ENCODE measurements around the gene SLC10A1.

The SLC10A1 gene

DNA sequence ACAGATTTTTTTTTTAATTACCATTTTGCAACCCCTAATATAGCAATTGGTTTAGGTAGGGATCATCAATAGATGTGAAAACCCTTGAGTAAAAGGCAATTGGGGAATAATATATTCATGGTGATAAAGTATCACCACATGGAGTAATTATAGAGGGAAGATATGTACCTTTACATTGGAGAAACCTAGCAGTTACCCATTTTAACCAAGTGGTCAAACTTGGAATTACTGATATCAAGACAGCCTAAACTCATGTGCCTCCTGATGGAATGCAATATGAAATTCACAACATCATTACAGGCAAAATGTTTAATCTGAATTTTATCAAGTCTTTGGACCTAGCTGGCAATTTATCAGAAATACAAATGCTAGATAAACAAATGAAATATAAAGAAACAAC, 6.7 kb upstream of the SLC10A1 start:
- TF ChIP-seq POLR2AphosphoS5 (IDR thresholded peaks at IDR 0.05; ENCODE audit: low read depth, low read length) (no peak), TAF1 (IDR thresholded peaks at IDR 0.05; ENCODE audit: borderline replicate concordance, insufficient read depth, low read length) (no peak), REST (IDR thresholded peaks at IDR 0.05; ENCODE audit: insufficient read depth in 1 of 2, low read depth in 2 of 2, low read length in 2 of 2) (no peak), FOXP2 (optimal IDR thresholded peaks at IDR 0.05; ENCODE audit: borderline replicate concordance, extremely low read depth, extremely low read length, insufficient read depth) (no peak), SIN3A (IDR thresholded peaks at IDR 0.05; ENCODE audit: borderline replicate concordance, insufficient read depth, low read length) (no peak)

GRCh38 chr14:69798339-69798735, 1.3 kb upstream of the SLC10A1 start:
- TF ChIP-seq REST (IDR thresholded peaks at IDR 0.05; ENCODE audit: insufficient read depth in 1 of 2, low read depth in 2 of 2, low read length in 2 of 2) (no peak), TAF1 (IDR thresholded peaks at IDR 0.05; ENCODE audit: borderline replicate concordance, insufficient read depth, low read length) (no peak), FOXP2 (optimal IDR thresholded peaks at IDR 0.05; ENCODE audit: borderline replicate concordance, extremely low read depth, extremely low read length, insufficient read depth) (no peak), SIN3A (IDR thresholded peaks at IDR 0.05; ENCODE audit: borderline replicate concordance, insufficient read depth, low read length) (no peak), POLR2AphosphoS5 (IDR thresholded peaks at IDR 0.05; ENCODE audit: low read depth, low read length) (no peak)

- no peak for TF ChIP-seq FOXP2 (optimal IDR thresholded peaks at IDR 0.05; ENCODE audit: borderline replicate concordance, extremely low read depth, extremely low read length, insufficient read depth)
- no peak for TF ChIP-seq REST (IDR thresholded peaks at IDR 0.05; ENCODE audit: insufficient read depth in 1 of 2, low read depth in 2 of 2, low read length in 2 of 2)
- no peak for TF ChIP-seq POLR2AphosphoS5 (IDR thresholded peaks at IDR 0.05; ENCODE audit: low read depth, low read length)
- TF ChIP-seq TAF1 (IDR thresholded peaks at IDR 0.05; ENCODE audit: borderline replicate concordance, insufficient read depth, low read length) = no peak
- no peak for TF ChIP-seq SIN3A (IDR thresholded peaks at IDR 0.05; ENCODE audit: borderline replicate concordance, insufficient read depth, low read length)
Measured at GRCh38 chr14:69797573-69798338, 715 bp upstream of the SLC10A1 start.

- TF ChIP-seq TAF1 (IDR thresholded peaks at IDR 0.05; ENCODE audit: borderline replicate concordance, insufficient read depth, low read length) (no peak), REST (IDR thresholded peaks at IDR 0.05; ENCODE audit: insufficient read depth in 1 of 2, low read depth in 2 of 2, low read length in 2 of 2) (no peak)
Measured at GRCh38 chr14:69795691-69796090, 1.4 kb downstream of the SLC10A1 start.

GRCh38 chr14:69794791-69795190, 2.2 kb downstream of the SLC10A1 start:
- TF ChIP-seq FOXP2 (optimal IDR thresholded peaks at IDR 0.05; ENCODE audit: borderline replicate concordance, extremely low read depth, extremely low read length, insufficient read depth) = no peak
- TF ChIP-seq TAF1 (IDR thresholded peaks at IDR 0.05; ENCODE audit: borderline replicate concordance, insufficient read depth, low read length) = no peak
- TF ChIP-seq POLR2AphosphoS5 (IDR thresholded peaks at IDR 0.05; ENCODE audit: low read depth, low read length) = no peak
- TF ChIP-seq SIN3A (IDR thresholded peaks at IDR 0.05; ENCODE audit: borderline replicate concordance, insufficient read depth, low read length) = no peak
- TF ChIP-seq REST (IDR thresholded peaks at IDR 0.05; ENCODE audit: insufficient read depth in 1 of 2, low read depth in 2 of 2, low read length in 2 of 2) = no peak
